Dendritic cell treated with granulocyte-macrophage colony-stimulating factor and Interleukin-4, amounts not matched to agents 40 ng/mL and 50 ng/mL, for 4 days (primary cell): Measurements from ENCODE around the gene TXNDC17.
"Not testable (repeated sequence)": the region's sequence is repeated elsewhere in the genome, so short reads cannot be mapped to it uniquely, and the experiment has no call there.

ENCODE experiments used
- H3K27ac Mint-ChIP-seq: one replicate; pipeline ENCODE4 v1.8.0; 2022; ENCODE audit warnings: mild to moderate bottlenecking, mixed read lengths
- H3K27me3 Mint-ChIP-seq: one replicate; pipeline ENCODE4 v1.8.0; 2022; ENCODE audit warnings: mild to moderate bottlenecking, mixed read lengths
- H3K36me3 Mint-ChIP-seq: one replicate; pipeline ENCODE4 v1.8.0; 2022; ENCODE audit warnings: low read depth, mixed read lengths
- H3K4me1 Mint-ChIP-seq: one replicate; pipeline ENCODE4 v1.8.0; 2022; ENCODE audit warnings: low read depth, mixed read lengths
- H3K4me3 Mint-ChIP-seq: one replicate; pipeline ENCODE4 v1.8.0; 2022; ENCODE audit warnings: mild to moderate bottlenecking, moderate library complexity, mixed read lengths
- H3K9me3 Mint-ChIP-seq: one replicate; pipeline ENCODE4 v1.8.0; 2022; ENCODE audit warnings: mixed read lengths
- intact Hi-C: fragments of 100-400 bp; cut with micrococcal nuclease; formaldehyde crosslinking; loops from one replicate; pipeline ENCODE4 v1.15.0; 2022

TXNDC17 gene

GRCh38 chr17:6660805-6661463, 20.1 kb downstream of the TXNDC17 start:
- Mint-ChIP-seq H3K4me1 (peaks cover 59% of the 10 kb centered on the region), H3K36me3 (peaks cover 15% of the 10 kb centered on the region), H3K27me3 (peaks cover 19% of the 10 kb centered on the region), H3K9me3 (no peaks in the 10 kb centered on the region), H3K27ac (peak overlapping the region; percentile 85), H3K4me3 (peak overlapping the region; percentile 79)
- intact Hi-C loops, result loop anchor here (10.0 kb wide), 3 partner anchors 94 to 344 kb away; partner anchors contain the start of gene XAF1

- Mint-ChIP-seq H3K36me3 (peaks cover 20% of the 10 kb centered on the region), H3K27ac (peak overlapping the region; percentile 85), H3K27me3 (peaks cover 18% of the 10 kb centered on the region), H3K4me3 (peak overlapping the region; percentile 79), H3K9me3 (no peaks in the 10 kb centered on the region), H3K4me1 (peaks cover 64% of the 10 kb centered on the region)
- intact Hi-C loops, result loop anchor here (10.0 kb wide), 3 partner anchors 93 to 343 kb away; partner anchors contain the start of gene XAF1
These were observed 20.6 kb downstream of the TXNDC17 start for GRCh38 chr17:6661464-6661848.

DNA sequence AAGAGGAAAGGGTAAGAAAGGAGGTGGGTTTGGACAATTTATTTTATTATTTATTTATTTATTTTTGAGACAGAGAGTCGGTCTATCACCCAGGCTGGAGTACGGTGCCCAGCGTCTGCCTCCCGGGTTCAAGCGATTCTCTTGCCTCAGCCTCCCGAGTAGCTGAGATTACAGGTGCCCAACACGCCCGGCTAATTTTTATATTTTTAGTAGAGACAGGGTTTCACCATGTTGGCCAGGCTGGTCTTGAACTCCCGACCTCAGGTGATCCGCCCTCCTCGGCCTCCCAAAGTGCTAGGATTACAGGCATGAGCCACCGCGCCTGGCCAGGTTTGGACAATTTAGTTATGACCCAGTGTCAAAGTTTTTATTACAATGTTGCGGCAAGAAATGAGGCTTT, 22.3 kb downstream of the TXNDC17 start:
- Mint-ChIP-seq H3K36me3 (peaks cover 36% of the 10 kb centered on the region), H3K27me3 (peaks cover 18% of the 10 kb centered on the region), H3K4me1 (peaks cover 69% of the 10 kb centered on the region)
- intact Hi-C loops, result loop anchor here (10.0 kb wide), 3 partner anchors 92 to 342 kb away; partner anchors contain the start of gene XAF1
- not testable (repeated sequence) for H3K4me3 Mint-ChIP-seq, H3K27ac Mint-ChIP-seq, H3K9me3 Mint-ChIP-seq

GRCh38 chr17:6666077-6666521, 25.2 kb downstream of the TXNDC17 start:
- H3K27me3 Mint-ChIP-seq, result peaks cover 28% of the 10 kb centered on the region
- no peak overlapping the region for H3K4me3 Mint-ChIP-seq
- peaks cover 50% of the 10 kb centered on the region for H3K4me1 Mint-ChIP-seq
- H3K36me3 Mint-ChIP-seq, result peaks cover 56% of the 10 kb centered on the region
- H3K9me3 Mint-ChIP-seq, result no peaks in the 10 kb centered on the region
- no peak overlapping the region for H3K27ac Mint-ChIP-seq
- intact Hi-C loops, result loop anchor here (5.0 to 10.0 kb wide), 4 partner anchors 89 to 339 kb away; partner anchors contain the start of gene XAF1

DNA sequence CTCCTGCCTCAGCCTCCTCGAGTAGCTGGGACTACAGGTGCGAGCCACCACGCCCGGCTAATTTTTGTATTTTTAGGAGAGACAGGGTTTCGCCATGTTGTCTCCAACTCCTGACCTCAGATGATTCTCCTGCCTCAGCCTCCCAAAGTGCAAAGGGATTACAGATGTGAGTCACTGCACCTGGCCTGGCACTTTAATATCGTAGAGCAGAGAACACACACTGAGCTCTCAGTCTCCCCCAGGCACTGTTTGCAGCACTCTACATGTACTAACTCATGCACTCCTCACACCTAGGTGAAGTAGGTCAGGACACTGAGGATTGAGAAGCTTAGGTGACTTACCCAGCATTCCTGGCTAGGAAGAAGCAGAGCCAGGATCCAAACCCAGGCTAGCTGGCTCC, 25.7 kb downstream of the TXNDC17 start:
- Mint-ChIP-seq H3K4me1 (peaks cover 45% of the 10 kb centered on the region), H3K27ac (no peak overlapping the region), H3K36me3 (peaks cover 61% of the 10 kb centered on the region), H3K4me3 (no peak overlapping the region), H3K9me3 (no peaks in the 10 kb centered on the region), H3K27me3 (peaks cover 30% of the 10 kb centered on the region)
- intact Hi-C loops, result loop anchor here (5.0 to 10.0 kb wide), 4 partner anchors 88 to 338 kb away; partner anchors contain the start of gene XAF1

- H3K4me1 Mint-ChIP-seq, result peaks cover 39% of the 10 kb centered on the region
- no peak overlapping the region for H3K4me3 Mint-ChIP-seq
- no peak overlapping the region for H3K27ac Mint-ChIP-seq
- no peaks in the 10 kb centered on the region for H3K9me3 Mint-ChIP-seq
- H3K27me3 Mint-ChIP-seq, result peaks cover 32% of the 10 kb centered on the region
- peaks cover 61% of the 10 kb centered on the region for H3K36me3 Mint-ChIP-seq
- intact Hi-C loops, result loop anchor here (5.0 to 10.0 kb wide), 4 partner anchors 87 to 337 kb away; partner anchors contain the start of gene XAF1
These were observed 26.7 kb downstream of the TXNDC17 start for GRCh38 chr17:6667516-6667915.

DNA sequence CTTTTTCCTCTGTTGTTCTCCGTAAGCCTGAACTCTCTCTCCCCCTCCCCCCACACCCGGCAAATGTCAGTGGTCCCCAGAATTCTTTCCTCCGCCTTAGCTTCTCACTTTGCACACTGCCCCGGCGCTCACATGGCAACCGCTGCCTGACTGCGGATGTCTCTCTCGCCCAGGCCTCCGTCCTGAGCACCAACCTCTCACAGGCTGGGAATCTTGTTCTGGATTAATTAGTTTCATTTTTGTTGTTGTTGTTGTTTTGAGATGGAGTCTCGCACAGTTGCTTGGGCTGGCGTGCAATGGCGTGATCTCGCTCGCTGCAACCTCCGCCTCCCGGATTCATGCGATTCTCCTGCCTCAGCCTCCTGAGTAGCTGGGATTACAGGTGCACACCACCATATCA, 27.4 kb downstream of the TXNDC17 start:
- Mint-ChIP-seq H3K9me3 (no peaks in the 10 kb centered on the region), H3K4me3 (no peak overlapping the region), H3K27ac (peak overlapping the region; percentile 34), H3K36me3 (peaks cover 61% of the 10 kb centered on the region), H3K4me1 (peaks cover 32% of the 10 kb centered on the region), H3K27me3 (peaks cover 30% of the 10 kb centered on the region)
- intact Hi-C loops, result loop anchor here (5.0 to 10.0 kb wide), 4 partner anchors 87 to 337 kb away; partner anchors contain the start of gene XAF1

GRCh38 chr17:6668727-6669425, 28.0 kb downstream of the TXNDC17 start:
- intact Hi-C loops, result loop anchor here (5.0 to 10.0 kb wide), 4 partner anchors 86 to 336 kb away; partner anchors contain the start of gene XAF1

GRCh38 chr17:6669479-6670212, 28.8 kb downstream of the TXNDC17 start:
- Mint-ChIP-seq H3K27me3 (peaks cover 30% of the 10 kb centered on the region), H3K27ac (no peak overlapping the region), H3K4me3 (no peak overlapping the region), H3K4me1 (peaks cover 30% of the 10 kb centered on the region), H3K9me3 (no peaks in the 10 kb centered on the region), H3K36me3 (peaks cover 74% of the 10 kb centered on the region)
- intact Hi-C loops, result loop anchor here (5.0 to 10.0 kb wide), 4 partner anchors 85 to 335 kb away; partner anchors contain the start of gene XAF1

More at GRCh38 chr17:6668727-6669425, 28.0 kb downstream of the TXNDC17 start:
- peaks cover 30% of the 10 kb centered on the region for H3K27me3 Mint-ChIP-seq
- peaks cover 30% of the 10 kb centered on the region for H3K4me1 Mint-ChIP-seq
- no peak overlapping the region for H3K27ac Mint-ChIP-seq
- no peak overlapping the region for H3K4me3 Mint-ChIP-seq
- peaks cover 68% of the 10 kb centered on the region for H3K36me3 Mint-ChIP-seq
- no peaks in the 10 kb centered on the region for H3K9me3 Mint-ChIP-seq

DNA sequence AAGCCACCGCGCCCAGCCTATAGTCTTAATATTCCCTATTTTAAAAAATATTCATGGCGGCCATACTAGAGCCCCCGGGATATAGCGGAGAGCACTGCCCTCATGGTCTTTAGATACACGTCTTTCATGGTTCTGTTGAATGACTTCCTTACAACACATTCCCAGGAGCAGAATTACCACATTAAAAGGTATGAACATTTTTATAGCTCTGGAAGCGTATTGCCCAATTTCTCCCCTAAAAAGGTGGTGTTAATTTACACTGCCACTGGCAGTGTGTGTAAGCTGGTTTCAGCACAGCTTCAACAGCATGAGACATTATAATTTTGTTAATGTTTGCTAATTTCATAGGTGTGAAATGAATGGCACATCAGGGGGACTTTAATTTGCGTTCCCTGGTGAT, 29.7 kb downstream of the TXNDC17 start:
- intact Hi-C loops, result no loop called here
- Mint-ChIP-seq H3K27ac (no peak overlapping the region), H3K9me3 (no peaks in the 10 kb centered on the region), H3K4me3 (no peak overlapping the region), H3K27me3 (peaks cover 37% of the 10 kb centered on the region), H3K4me1 (peaks cover 24% of the 10 kb centered on the region), H3K36me3 (peaks cover 84% of the 10 kb centered on the region)

- Mint-ChIP-seq H3K36me3 (peaks cover 86% of the 10 kb centered on the region), H3K4me1 (peaks cover 23% of the 10 kb centered on the region), H3K27ac (no peak overlapping the region), H3K9me3 (no peaks in the 10 kb centered on the region), H3K4me3 (no peak overlapping the region), H3K27me3 (peaks cover 41% of the 10 kb centered on the region)
- intact Hi-C loops, result no loop called here
These were observed 30.1 kb downstream of the TXNDC17 start for GRCh38 chr17:6670999-6671398.

DNA sequence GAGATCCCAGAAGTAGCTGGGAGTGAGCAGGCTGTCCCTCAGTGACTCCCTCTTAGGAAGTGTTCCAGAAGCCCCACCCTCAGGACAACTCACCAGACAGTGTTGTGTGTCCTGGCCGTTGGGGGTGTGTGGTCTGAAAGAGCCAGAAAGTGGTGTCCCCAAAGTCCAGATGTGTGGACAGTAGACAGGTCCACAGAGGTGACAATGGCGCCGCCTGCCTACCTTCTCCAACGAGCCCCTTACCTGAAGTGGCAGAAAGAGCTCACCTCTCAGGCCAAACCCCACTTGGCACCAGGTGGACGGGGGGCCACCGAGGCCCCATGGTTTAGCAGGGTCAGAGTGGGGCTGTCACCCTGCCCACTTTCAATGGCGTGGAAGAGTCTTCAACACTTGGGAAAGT, 30.6 kb downstream of the TXNDC17 start:
- peaks cover 82% of the 10 kb centered on the region for H3K36me3 Mint-ChIP-seq
- H3K27ac Mint-ChIP-seq, result no peak overlapping the region
- H3K9me3 Mint-ChIP-seq, result no peaks in the 10 kb centered on the region
- H3K27me3 Mint-ChIP-seq, result peaks cover 43% of the 10 kb centered on the region
- intact Hi-C loops, result no loop called here
- H3K4me3 Mint-ChIP-seq, result no peak overlapping the region
- H3K4me1 Mint-ChIP-seq, result peaks cover 18% of the 10 kb centered on the region

DNA sequence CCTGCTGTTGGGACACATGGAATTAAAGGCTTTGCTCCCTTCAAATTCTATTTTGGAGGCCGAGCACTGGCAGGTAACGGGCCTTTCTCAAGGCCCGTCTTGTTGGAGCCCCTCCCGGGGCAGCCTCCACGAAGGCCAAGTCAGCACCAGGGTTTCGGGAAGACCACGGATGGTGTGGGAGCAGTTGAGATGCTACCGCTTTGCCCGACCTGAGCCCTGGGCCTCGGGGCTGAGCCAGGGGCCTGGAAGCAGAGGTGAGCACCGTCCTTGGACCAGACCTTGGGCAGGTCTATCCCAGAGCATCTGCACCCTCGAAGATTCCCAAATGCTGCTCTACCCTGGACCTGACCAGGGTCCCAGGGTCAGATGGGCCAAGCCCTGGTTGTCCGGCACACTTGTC, 33.7 kb downstream of the TXNDC17 start:
- Mint-ChIP-seq H3K9me3 (no peaks in the 10 kb centered on the region), H3K4me3 (no peak overlapping the region), H3K27me3 (peaks cover 50% of the 10 kb centered on the region)

More for the DNA sequence above, 33.7 kb downstream of the TXNDC17 start:
- Mint-ChIP-seq H3K27ac (no peak overlapping the region), H3K4me1 (no peaks in the 10 kb centered on the region), H3K36me3 (peaks cover 51% of the 10 kb centered on the region)
- intact Hi-C loops, result no loop called here
